ENCODE data around the gene CNOT11.

- TF ChIP-seq CTCF (conservative IDR thresholded peaks at IDR 0.05; ENCODE audit: low read depth, low read length) (no peak), EZH2 (IDR thresholded peaks at IDR 0.05; ENCODE audit: borderline replicate concordance, low read depth, low read length, poor library complexity, severe bottlenecking) (no peak)
Observed at GRCh38 chr2:101281482-101281881, 28.8 kb downstream of the CNOT11 start.

Data from A673 (cell line).